ENCODE results near the gene NAV2.

DNA sequence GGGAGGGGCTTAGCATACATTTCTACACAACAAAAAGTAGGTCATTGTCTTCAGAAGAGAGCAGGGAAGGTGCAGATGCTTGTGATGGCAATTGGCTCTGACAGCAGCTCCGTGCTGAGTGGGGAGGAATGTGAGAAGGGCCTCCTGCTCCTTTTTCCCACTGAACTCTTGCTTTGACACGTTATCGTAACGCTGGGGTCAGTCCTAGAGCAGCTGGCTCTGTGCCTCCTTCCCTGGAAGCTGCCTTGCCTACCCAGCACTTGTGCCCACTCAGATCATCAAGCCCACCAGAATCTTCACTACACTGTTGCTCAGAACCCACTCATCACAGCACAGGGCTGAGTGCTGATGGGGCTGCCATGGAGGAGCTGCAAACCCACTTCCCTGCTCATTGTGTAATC, 14.9 kb upstream of the NAV2 start:
- TF ChIP-seq, protein P1, sequence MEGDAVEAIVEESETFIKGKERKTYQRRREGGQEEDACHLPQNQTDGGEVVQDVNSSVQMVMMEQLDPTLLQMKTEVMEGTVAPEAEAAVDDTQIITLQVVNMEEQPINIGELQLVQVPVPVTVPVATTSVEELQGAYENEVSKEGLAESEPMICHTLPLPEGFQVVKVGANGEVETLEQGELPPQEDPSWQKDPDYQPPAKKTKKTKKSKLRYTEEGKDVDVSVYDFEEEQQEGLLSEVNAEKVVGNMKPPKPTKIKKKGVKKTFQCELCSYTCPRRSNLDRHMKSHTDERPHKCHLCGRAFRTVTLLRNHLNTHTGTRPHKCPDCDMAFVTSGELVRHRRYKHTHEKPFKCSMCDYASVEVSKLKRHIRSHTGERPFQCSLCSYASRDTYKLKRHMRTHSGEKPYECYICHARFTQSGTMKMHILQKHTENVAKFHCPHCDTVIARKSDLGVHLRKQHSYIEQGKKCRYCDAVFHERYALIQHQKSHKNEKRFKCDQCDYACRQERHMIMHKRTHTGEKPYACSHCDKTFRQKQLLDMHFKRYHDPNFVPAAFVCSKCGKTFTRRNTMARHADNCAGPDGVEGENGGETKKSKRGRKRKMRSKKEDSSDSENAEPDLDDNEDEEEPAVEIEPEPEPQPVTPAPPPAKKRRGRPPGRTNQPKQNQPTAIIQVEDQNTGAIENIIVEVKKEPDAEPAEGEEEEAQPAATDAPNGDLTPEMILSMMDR (IDR thresholded peaks at IDR 0.05), result no peak
- TF ChIP-seq POLR2A (IDR thresholded peaks at IDR 0.05), result no peak

Measured in testis (tissue), 2 donors.